Prostate gland (tissue), 2 donors: Measurements from ENCODE around the gene PDE9A. TPM values are rescaled to one million over a fixed set of nuclear protein-coding genes. Genes with fewer than 3 reads are reported as not detected.

Experiments
- DNase-seq: peaks from one replicate; pipeline ENCODE4 v3.0.0-alpha.2; 2019; ENCODE audit warnings: low spot score
- H3K27ac ChIP-seq, 2 donors: fragments of 200-600 bp; sonication (generic); 2 replicates each; pipeline ENCODE4 v1.5.1; 2017 to 2019
- H3K27me3 ChIP-seq: fragments of 200-600 bp; sonication (generic); replicated peaks from 2 replicates; pipeline ENCODE4 v1.5.1; 2019; ENCODE audit not compliant: insufficient read depth
- H3K36me3 ChIP-seq, 2 donors: fragments of 200-600 bp; sonication (generic); 1 replicate in 1 of 2; 2 replicates in 1 of 2; pipeline versions ENCODE4 v1.5.1 to v1.8.1; 2017 to 2019
- H3K4me1 ChIP-seq: fragments of 200-600 bp; sonication (generic); replicated peaks from 2 replicates; pipeline ENCODE4 v1.5.1; 2019
- H3K4me3 ChIP-seq, 2 donors: fragments of 200-600 bp; sonication (generic); 2 replicates each; pipeline ENCODE4 v1.5.1; 2017 to 2019
- H3K9me3 ChIP-seq: fragments of 200-600 bp; sonication (generic); 2 replicates; pipeline ENCODE4 v1.5.1; 2017
- CTCF ChIP-seq, 4 experiments: fragments of 200-600 bp in 2 of 4; fragments of 450-650 bp in 2 of 4; sonication (generic) in 2 of 4; IDR thresholded peaks; 1 replicate in 3 of 4; 2 replicates in 1 of 4; pipeline ENCODE4 v1.5.1; 2016 to 2019; ENCODE audit warnings: antibody characterized with exemption in 4 of 4, mild to moderate bottlenecking in 2 of 4, moderate library complexity in 2 of 4
- POLR2A ChIP-seq: fragments of 450-650 bp; IDR thresholded peaks from one replicate; pipeline ENCODE4 v1.6.1; 2016; ENCODE audit warnings: antibody characterized with exemption, mild to moderate bottlenecking
- POLR2AphosphoS5 ChIP-seq: sonication (generic); formaldehyde crosslinking; IDR thresholded peaks from one replicate; pipeline ENCODE4 v1.6.1; 2017; ENCODE audit warnings: antibody characterized with exemption
- WGBS: methylation state at CpG from one replicate; pipeline ENCODE4 v1.1.5; 2018; 5-methylcytosine and 5-hydroxymethylcytosine counted together
- intact Hi-C: fragments of 100-400 bp; cut with DNase I; formaldehyde crosslinking; loops from one replicate; pipeline ENCODE4 v1.14.2; 2022
- total RNA-seq, 2 donors: library from RNA; depleted of rRNA; stranded (reverse); fragments of >200 nt; gene quantifications; one replicate each; pipeline ENCODE4 v1.1.0, GENCODE V29; 2016

The PDE9A gene
- total RNA-seq, 2 donors from 2014 or later = 80.0 to 93.6 TPM

GRCh38 chr21:42775891-42776290 lies 122.5 kb downstream of the PDE9A start:
- Histone ChIP-seq H3K4me1 (no peaks in the 10 kb centered on the region), H3K36me3 (peaks cover 9 to 10% of the 10 kb centered on the region in 2 donors), H3K4me3 (no peak overlapping the region), H3K27me3 (no peaks in the 10 kb centered on the region), H3K27ac (no peak overlapping the region), H3K9me3 (no peaks in the 10 kb centered on the region)
- WGBS = 90% methylated on average over 13 of the region's 13 CpGs
- no peak for DNase-seq
- TF ChIP-seq POLR2AphosphoS5 = no peak
- TF ChIP-seq POLR2A = no peak
- no peak for TF ChIP-seq CTCF (IDR thresholded peaks at IDR 0.05)
- intact Hi-C loops = no loop called here

GRCh38 chr21:42777064-42777756 lies 123.8 kb downstream of the PDE9A start:
- WGBS = 79% methylated on average over 18 of the region's 18 CpGs
- no peak overlapping the region for H3K27ac ChIP-seq

DNA sequence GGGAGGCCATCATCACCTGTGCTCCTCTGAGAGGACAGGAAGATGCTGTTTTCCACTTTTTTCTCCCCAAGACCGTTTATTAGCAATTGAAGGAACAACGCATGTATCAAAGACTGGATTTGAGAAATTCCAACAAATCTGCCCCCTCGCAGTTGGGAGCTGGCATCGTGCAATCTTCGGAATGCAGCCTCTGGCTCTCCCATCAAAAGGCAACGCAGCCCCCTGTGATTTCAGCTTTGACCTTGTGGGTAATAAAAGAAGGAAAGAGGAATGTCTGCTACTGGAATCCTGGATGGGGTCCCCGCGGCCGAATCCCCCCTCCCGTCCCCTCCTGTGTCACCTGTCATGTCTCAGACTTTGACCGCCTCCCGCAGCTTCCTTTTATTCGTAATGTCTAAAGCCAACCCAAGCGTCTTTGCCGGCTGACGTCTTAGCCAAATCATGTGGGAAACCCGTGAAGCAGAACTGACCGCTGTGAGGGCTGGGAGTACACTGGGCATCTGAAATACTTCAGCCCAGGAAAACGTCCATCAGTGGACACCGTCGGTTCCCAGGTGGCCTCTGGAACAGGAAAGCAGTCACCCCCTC lies 124.4 kb downstream of the PDE9A start:
- H3K27me3 ChIP-seq = no peaks in the 10 kb centered on the region
- no peak for TF ChIP-seq POLR2A
- TF ChIP-seq POLR2AphosphoS5 = no peak
- no peak for TF ChIP-seq CTCF (IDR thresholded peaks at IDR 0.05)
- H3K9me3 ChIP-seq = no peaks in the 10 kb centered on the region
- no peaks in the 10 kb centered on the region for H3K4me1 ChIP-seq
- WGBS = 46% methylated on average over 21 of the region's 21 CpGs
- no peaks in the 10 kb centered on the region for H3K36me3 ChIP-seq
- no peak for DNase-seq
- intact Hi-C loops = no loop called here
- H3K27ac ChIP-seq = no peak overlapping the region
- H3K4me3 ChIP-seq = no peak overlapping the region

More at GRCh38 chr21:42777064-42777756, 123.8 kb downstream of the PDE9A start:
- H3K4me3 ChIP-seq = no peak overlapping the region
- peaks cover 0 to under 1% of the 10 kb centered on the region in 2 donors for H3K36me3 ChIP-seq
- no peak for TF ChIP-seq POLR2AphosphoS5
- TF ChIP-seq CTCF (IDR thresholded peaks at IDR 0.05) = no peak
- no peak for TF ChIP-seq POLR2A
- H3K4me1 ChIP-seq = no peaks in the 10 kb centered on the region
- no peak for DNase-seq
- no peaks in the 10 kb centered on the region for H3K9me3 ChIP-seq
- intact Hi-C loops = no loop called here
- H3K27me3 ChIP-seq = no peaks in the 10 kb centered on the region

DNA sequence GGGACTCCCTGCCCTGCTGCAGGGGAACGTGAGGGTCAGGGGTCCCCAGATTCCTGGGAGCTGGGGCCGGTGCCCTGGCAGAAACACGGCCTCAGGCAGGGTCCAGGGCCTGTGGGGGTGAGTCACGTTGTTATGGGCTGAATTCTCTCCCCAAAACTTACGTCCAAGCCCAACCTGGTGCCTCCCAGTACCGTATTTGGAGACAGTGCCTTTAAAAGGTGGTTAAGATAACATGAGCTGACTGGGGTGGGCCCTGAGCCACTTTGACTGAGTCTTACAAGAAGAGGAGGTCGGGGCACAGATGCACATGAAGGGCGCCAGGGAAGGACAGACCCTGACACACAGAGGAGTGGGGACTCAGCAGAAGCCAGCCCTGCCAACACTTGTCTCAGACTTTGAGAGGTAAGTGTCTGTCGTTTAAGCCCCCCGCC lies 126.0 kb downstream of the PDE9A start:
- 64% methylated on average over 10 of the region's 10 CpGs for WGBS
- H3K36me3 ChIP-seq = no peaks in the 10 kb centered on the region
- no peaks in the 10 kb centered on the region for H3K9me3 ChIP-seq
- TF ChIP-seq CTCF (IDR thresholded peaks at IDR 0.05) (no peak), POLR2AphosphoS5 (no peak), POLR2A (no peak)
- DNase-seq = no peak
- no peaks in the 10 kb centered on the region for H3K27me3 ChIP-seq
- H3K27ac ChIP-seq = no peak overlapping the region
- peaks cover 5% of the 10 kb centered on the region for H3K4me1 ChIP-seq
- H3K4me3 ChIP-seq = no peak overlapping the region
- intact Hi-C loops = no loop called here

GRCh38 chr21:42780617-42781016 lies 127.2 kb downstream of the PDE9A start:
- no peaks in the 10 kb centered on the region for H3K36me3 ChIP-seq
- no peak for DNase-seq
- TF ChIP-seq POLR2A (no peak), CTCF (IDR thresholded peaks at IDR 0.05) (no peak), POLR2AphosphoS5 (no peak)
- WGBS = 47% methylated on average over 8 of the region's 8 CpGs
- H3K27ac ChIP-seq = no peak overlapping the region
- no peaks in the 10 kb centered on the region for H3K9me3 ChIP-seq
- peaks cover 5% of the 10 kb centered on the region for H3K4me1 ChIP-seq
- intact Hi-C loops = no loop called here
- no peaks in the 10 kb centered on the region for H3K27me3 ChIP-seq
- H3K4me3 ChIP-seq = no peak overlapping the region
